Trophoblast cell (in vitro differentiated cells and primary cell): Measurements from ENCODE around the gene RXFP4.
A peak's percentile ranks its signal among the peaks of the same experiment; 100 is the strongest.

ENCODE experiments used
- DNase-seq, 2 donors: peaks; one replicate each; pipeline ENCODE4 v3.0.0-alpha.2; 2016
- H2AFZ ChIP-seq: 2 replicates; pipeline ENCODE4 v1.6.1; 2013; ENCODE audit warnings: low read length, moderate library complexity, mild to moderate bottlenecking; ENCODE audit not compliant: insufficient read depth, poor library complexity
- H2AK5ac ChIP-seq: 2 replicates; pipeline ENCODE4 v1.6.1; 2013; ENCODE audit warnings: mild to moderate bottlenecking, low read length
- H2BK120ac ChIP-seq: 2 replicates; pipeline ENCODE4 v1.6.1; 2013; ENCODE audit warnings: low read length, mild to moderate bottlenecking, moderate library complexity; ENCODE audit not compliant: insufficient read depth, poor library complexity
- H2BK12ac ChIP-seq: 2 replicates; pipeline ENCODE4 v1.6.1; 2013; ENCODE audit warnings: mild to moderate bottlenecking, low read length, moderate library complexity
- H2BK5ac ChIP-seq: 2 replicates; pipeline ENCODE4 v1.6.1; 2013; ENCODE audit warnings: low read length, low read depth, moderate library complexity, mild to moderate bottlenecking; ENCODE audit not compliant: poor library complexity
- H3K14ac ChIP-seq: 2 replicates; pipeline ENCODE4 v1.6.1; 2013; ENCODE audit warnings: mild to moderate bottlenecking, low read length
- H3K18ac ChIP-seq: 2 replicates; pipeline ENCODE4 v1.6.1; 2013; ENCODE audit warnings: mild to moderate bottlenecking, low read length
- H3K23ac ChIP-seq: 2 replicates; pipeline ENCODE4 v1.6.1; 2013; ENCODE audit warnings: low read length
- H3K27ac ChIP-seq: 2 replicates; pipeline ENCODE4 v1.5.1; 2013; ENCODE audit warnings: low read depth, mild to moderate bottlenecking, inconsistent platforms, low read length, moderate library complexity
- H3K27me3 ChIP-seq: 2 replicates; pipeline ENCODE4 v1.6.1; 2013; ENCODE audit warnings: inconsistent platforms, mild to moderate bottlenecking, low read length, moderate library complexity; ENCODE audit not compliant: insufficient read depth
- H3K36me3 ChIP-seq, 2 experiments: 1 replicate in 1 of 2; 2 replicates in 1 of 2; pipeline ENCODE4 v1.6.1; 2013; ENCODE audit warnings: low read length in 2 of 2, mild to moderate bottlenecking in 2 of 2, moderate library complexity in 1 of 2; ENCODE audit not compliant: insufficient read depth in 2 of 2, control insufficient read depth in 1 of 2
- H3K4ac ChIP-seq: 2 replicates; pipeline ENCODE4 v1.6.1; 2013; ENCODE audit warnings: low read depth, mild to moderate bottlenecking, low read length, moderate library complexity
- H3K4me1 ChIP-seq, 2 experiments: 1 replicate in 1 of 2; 2 replicates in 1 of 2; pipeline ENCODE4 v1.6.1; 2013; ENCODE audit warnings: low read length in 2 of 2, mild to moderate bottlenecking in 2 of 2, moderate library complexity in 1 of 2; ENCODE audit not compliant: insufficient read depth in 2 of 2, control insufficient read depth in 1 of 2
- H3K4me2 ChIP-seq: 2 replicates; pipeline ENCODE4 v1.6.1; 2013; ENCODE audit warnings: inconsistent platforms, mild to moderate bottlenecking, low read length, moderate library complexity
- H3K4me3 ChIP-seq: 2 replicates; pipeline ENCODE4 v1.5.1; 2013; ENCODE audit warnings: mild to moderate bottlenecking, low read depth, low read length, inconsistent platforms
- H3K79me1 ChIP-seq: one replicate; pipeline ENCODE4 v1.6.1; 2013; ENCODE audit warnings: low read length
- H3K79me2 ChIP-seq: 2 replicates; pipeline ENCODE4 v1.6.1; 2013; ENCODE audit warnings: low read length, mild to moderate bottlenecking; ENCODE audit not compliant: control insufficient read depth, insufficient read depth, poor library complexity
- H3K9ac ChIP-seq: 2 replicates; pipeline ENCODE4 v1.6.1; 2013; ENCODE audit warnings: mild to moderate bottlenecking, low read length
- H3K9me3 ChIP-seq: 2 replicates; pipeline ENCODE4 v1.6.1; 2013; ENCODE audit warnings: low read depth, mild to moderate bottlenecking, control low read depth, inconsistent platforms, low read length; ENCODE audit not compliant: insufficient read depth
- H4K12ac ChIP-seq: 2 replicates; pipeline ENCODE4 v1.6.1; 2013; ENCODE audit warnings: low read depth, mild to moderate bottlenecking, low read length, moderate library complexity
- H4K8ac ChIP-seq: 2 replicates; pipeline ENCODE4 v1.6.1; 2013; ENCODE audit warnings: low read depth, mild to moderate bottlenecking, low read length, moderate library complexity
- H4K91ac ChIP-seq: one replicate; pipeline ENCODE4 v1.6.1; 2013; ENCODE audit warnings: low read depth, mild to moderate bottlenecking, low read length, moderate library complexity
- WGBS: extraction: QIAGEN DNeasy Blood & Tissue Kit; methylation state at CpG from one replicate; pipeline ENCODE4 v1.1.7; 2013; ENCODE audit warnings: missing lambda C conversion rate; ENCODE audit not compliant: insufficient read length, insufficient coverage; ENCODE audit errors: extremely low coverage; 5-methylcytosine and 5-hydroxymethylcytosine counted together

The RXFP4 gene

DNA sequence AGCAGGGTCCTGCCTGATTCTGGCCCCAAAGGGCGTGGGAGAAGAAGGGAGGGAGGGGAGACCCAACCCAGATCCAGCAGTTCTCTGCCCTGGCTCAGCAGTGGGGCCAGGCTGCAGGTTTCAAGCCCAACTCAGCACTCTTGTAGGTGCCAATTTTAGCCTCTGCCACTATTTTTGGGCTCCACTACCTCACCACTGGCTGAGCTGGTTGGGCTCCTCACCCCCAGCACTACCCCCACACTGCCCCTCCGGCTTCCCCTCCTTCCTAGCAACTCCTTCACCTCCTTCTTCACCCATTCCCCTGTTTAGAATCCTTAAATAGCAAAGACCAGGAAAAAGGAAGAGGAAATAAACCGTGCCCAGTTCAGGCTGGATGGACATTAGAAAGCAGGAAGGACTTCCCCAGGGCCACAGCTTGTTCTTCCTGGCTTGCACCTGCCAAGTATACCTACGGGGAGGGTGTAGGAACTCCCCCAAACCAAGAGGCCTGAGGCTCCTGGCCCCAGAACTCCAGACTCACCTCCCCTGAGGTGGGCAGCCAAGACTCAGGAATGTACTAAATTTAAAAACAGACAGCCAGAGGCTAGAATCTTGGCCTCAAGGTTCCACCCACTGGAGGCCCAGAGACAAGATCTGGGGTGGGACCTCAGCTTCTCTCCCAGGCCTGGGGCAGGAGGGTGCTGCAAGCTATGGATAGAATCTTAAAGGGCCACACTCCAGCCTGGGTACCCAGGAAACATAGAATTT lies 38.3 kb downstream of the RXFP4 start:
- Histone ChIP-seq H3K23ac (no peak overlapping the region), H2BK5ac (peak overlapping the region; percentile 87), H2AK5ac (peak overlapping the region; percentile 8), H3K27ac (peak overlapping the region; percentile 94), H4K91ac (peak overlapping the region; percentile 99), H2BK120ac (peak overlapping the region; percentile 26), H3K4me3 (no peak overlapping the region), H3K36me3 (no peaks in the 10 kb centered on the region), H2AFZ (peak overlapping the region; percentile 4), H4K12ac (peak overlapping the region; percentile 76), H3K27me3 (no peaks in the 10 kb centered on the region), H3K4me2 (peak overlapping the region; percentile 84), H4K8ac (peak overlapping the region; percentile 94), H3K79me1 (peaks cover 31% of the 10 kb centered on the region), H3K4ac (peak overlapping the region; percentile 49), H3K14ac (peak overlapping the region; percentile 100), H3K9ac (no peak overlapping the region), H3K79me2 (peaks cover 34% of the 10 kb centered on the region), H3K4me1 (peaks cover 32 to 46% of the 10 kb centered on the region in 2 experiments), H2BK12ac (peak overlapping the region; percentile 81), H3K18ac (peak overlapping the region; percentile 60), H3K9me3 (no peaks in the 10 kb centered on the region)
- no CpG with 5 or more reads among the region's 4 CpGs for WGBS
- peak; percentile 31 to 40 for DNase-seq

DNA sequence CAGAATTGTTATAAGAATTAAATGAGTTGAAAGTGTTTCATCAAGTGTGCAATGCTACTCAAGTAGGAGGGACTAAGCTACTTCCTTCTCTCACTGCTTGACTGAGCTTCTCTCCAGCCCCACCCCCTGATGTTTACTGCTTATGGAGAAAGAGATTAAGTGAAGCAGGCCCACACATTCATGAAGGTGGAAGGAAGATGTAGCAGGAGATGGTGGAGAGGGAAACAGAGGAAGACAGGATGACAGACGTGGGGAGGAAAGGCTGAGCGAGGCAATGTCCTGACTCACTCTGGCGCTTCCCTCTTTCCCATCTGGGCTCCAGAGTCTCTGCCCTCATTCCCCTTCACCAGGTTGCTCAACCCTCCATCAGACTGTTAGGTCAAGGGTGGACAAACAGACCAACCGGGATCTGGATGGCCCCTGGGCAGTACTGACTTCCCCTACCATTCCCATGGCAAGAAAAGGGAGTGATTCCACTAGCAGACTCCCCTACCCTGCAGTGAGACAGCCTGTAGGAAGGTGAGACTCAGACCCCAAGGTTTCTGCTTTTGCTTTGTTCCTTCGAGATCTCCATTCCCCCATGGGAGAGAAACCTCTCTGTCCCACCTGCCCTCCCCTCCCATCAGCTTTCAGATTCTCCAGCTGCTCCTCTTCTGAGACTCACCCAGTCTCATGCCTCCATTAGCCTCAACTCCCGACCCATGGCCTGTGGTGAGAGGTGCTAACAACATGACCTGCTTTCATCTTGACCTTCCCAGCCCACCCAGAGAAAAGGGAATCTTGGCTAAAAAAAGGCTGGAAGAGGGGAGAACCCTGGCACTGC lies 40.0 kb downstream of the RXFP4 start:
- H3K4me1 ChIP-seq, result peaks cover 21 to 31% of the 10 kb centered on the region in 2 experiments
- no peak overlapping the region for H2BK5ac ChIP-seq
- no CpG with 5 or more reads among the region's 6 CpGs for WGBS
- peak overlapping the region; percentile 66 for H2BK12ac ChIP-seq
- H3K27ac ChIP-seq, result no peak overlapping the region
- H2BK120ac ChIP-seq, result peak overlapping the region; percentile 14
- H3K4me3 ChIP-seq, result no peak overlapping the region
- no peak overlapping the region for H4K8ac ChIP-seq
- peak overlapping the region; percentile 40 for H4K91ac ChIP-seq
- no peaks in the 10 kb centered on the region for H3K27me3 ChIP-seq
- DNase-seq, result peak; percentile 96 to 97
- peak overlapping the region; percentile 62 for H3K9ac ChIP-seq
- H3K79me2 ChIP-seq, result peaks cover 19% of the 10 kb centered on the region
- no peak overlapping the region for H3K4me2 ChIP-seq
- H3K4ac ChIP-seq, result no peak overlapping the region
- H2AFZ ChIP-seq, result peak overlapping the region; percentile 23
- no peak overlapping the region for H3K14ac ChIP-seq
- no peaks in the 10 kb centered on the region for H3K9me3 ChIP-seq
- H3K18ac ChIP-seq, result peak overlapping the region; percentile 75
- no peaks in the 10 kb centered on the region for H3K36me3 ChIP-seq
- no peak overlapping the region for H2AK5ac ChIP-seq
- no peak overlapping the region for H4K12ac ChIP-seq
- no peak overlapping the region for H3K23ac ChIP-seq
- H3K79me1 ChIP-seq, result peaks cover 31% of the 10 kb centered on the region

DNA sequence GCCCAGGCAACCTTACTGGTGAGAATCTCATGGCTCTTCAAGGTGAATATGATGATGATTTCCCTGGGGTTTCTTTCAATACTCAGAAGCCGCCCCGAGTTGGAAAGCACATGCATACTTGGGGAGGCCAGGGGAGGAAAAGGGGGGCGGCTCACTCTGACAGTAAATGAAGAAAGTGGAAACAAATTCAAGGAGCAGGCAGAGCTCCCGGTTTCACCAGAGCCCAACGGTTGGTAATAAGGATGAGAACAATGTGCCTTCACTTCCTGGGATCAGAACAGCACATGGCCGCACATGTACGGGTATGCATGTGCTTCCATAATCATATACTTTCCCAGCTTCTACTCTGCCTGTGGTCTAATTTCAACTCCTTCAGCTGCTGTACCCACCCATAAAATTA lies 40.7 kb downstream of the RXFP4 start:
- peaks cover 31% of the 10 kb centered on the region for H3K79me1 ChIP-seq
- no peak overlapping the region for H3K27ac ChIP-seq
- H3K14ac ChIP-seq, result no peak overlapping the region
- H2BK120ac ChIP-seq, result peak overlapping the region; percentile 14
- H2BK12ac ChIP-seq, result peak overlapping the region; percentile 66
- no peak overlapping the region for H2BK5ac ChIP-seq
- no peak overlapping the region for H2AK5ac ChIP-seq
- H3K27me3 ChIP-seq, result no peaks in the 10 kb centered on the region
- H3K23ac ChIP-seq, result no peak overlapping the region
- no peak overlapping the region for H3K4me3 ChIP-seq
- no peak overlapping the region for H4K12ac ChIP-seq
- no peak overlapping the region for H4K8ac ChIP-seq
- no peak overlapping the region for H3K4ac ChIP-seq
- no CpG with 5 or more reads among the region's 7 CpGs for WGBS
- no peak overlapping the region for H3K4me2 ChIP-seq
- DNase-seq, result no peak
- H3K9me3 ChIP-seq, result no peaks in the 10 kb centered on the region
- H4K91ac ChIP-seq, result peak overlapping the region; percentile 40
- peaks cover 16% of the 10 kb centered on the region for H3K79me2 ChIP-seq
- peak overlapping the region; percentile 23 for H2AFZ ChIP-seq
- H3K36me3 ChIP-seq, result no peaks in the 10 kb centered on the region
- no peak overlapping the region for H3K18ac ChIP-seq
- peaks cover 14 to 25% of the 10 kb centered on the region in 2 experiments for H3K4me1 ChIP-seq
- H3K9ac ChIP-seq, result no peak overlapping the region

DNA sequence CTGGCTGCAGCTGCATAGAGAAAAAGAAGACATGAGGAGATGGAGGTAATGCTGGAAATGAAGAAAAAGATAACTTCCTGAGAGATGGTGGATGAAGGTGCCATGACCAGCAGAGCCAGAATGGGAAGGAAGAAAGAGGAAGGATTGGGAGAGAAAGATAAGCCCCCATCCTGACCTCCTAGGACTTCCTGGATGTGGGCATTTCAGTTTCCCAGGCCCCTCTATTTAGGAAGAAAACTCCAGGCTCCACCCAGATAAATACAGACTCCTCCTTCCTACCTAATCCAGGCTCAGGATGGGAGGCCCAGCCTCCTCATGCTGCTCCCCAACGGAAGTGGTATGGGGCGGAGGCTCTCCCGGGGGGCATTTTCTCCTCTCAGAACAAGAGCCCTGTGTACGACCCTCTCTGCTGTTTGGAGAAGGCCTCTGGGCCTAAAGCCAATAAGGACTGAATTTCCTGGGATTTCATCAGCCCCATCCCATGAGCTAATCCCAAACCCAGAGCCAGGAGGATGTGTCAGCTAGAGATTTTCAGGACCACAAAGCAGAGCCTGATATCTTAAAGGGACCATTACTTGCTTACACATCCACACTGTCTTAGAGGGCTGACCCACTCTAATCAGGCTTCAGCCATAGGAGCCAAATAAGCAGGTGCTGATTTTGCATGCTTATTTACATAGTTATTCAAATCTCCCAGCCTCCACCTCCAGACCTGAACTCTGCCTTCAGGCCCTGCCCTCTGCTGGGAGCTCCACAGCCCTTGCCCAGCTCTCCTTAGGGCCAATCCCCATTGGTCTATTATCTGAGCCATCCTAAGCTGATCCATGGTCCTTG lies 42.0 kb downstream of the RXFP4 start:
- peak overlapping the region; percentile 36 for H2BK12ac ChIP-seq

More for the DNA sequence above, 42.0 kb downstream of the RXFP4 start:
- H2BK5ac ChIP-seq, result no peak overlapping the region
- H3K36me3 ChIP-seq, result no peaks in the 10 kb centered on the region
- no peaks in the 10 kb centered on the region for H3K9me3 ChIP-seq
- no peaks in the 10 kb centered on the region for H3K27me3 ChIP-seq
- H3K79me1 ChIP-seq, result peaks cover 19% of the 10 kb centered on the region
- H2AK5ac ChIP-seq, result no peak overlapping the region
- H3K4me2 ChIP-seq, result no peak overlapping the region
- H4K12ac ChIP-seq, result no peak overlapping the region
- no peak overlapping the region for H3K4ac ChIP-seq
- H3K14ac ChIP-seq, result no peak overlapping the region
- no peak overlapping the region for H3K18ac ChIP-seq
- no peak overlapping the region for H3K23ac ChIP-seq
- peaks cover 4% of the 10 kb centered on the region for H3K79me2 ChIP-seq
- H3K4me1 ChIP-seq, result peaks cover 11 to 23% of the 10 kb centered on the region in 2 experiments
- DNase-seq, result no peak
- H2AFZ ChIP-seq, result no peak overlapping the region
- H3K9ac ChIP-seq, result no peak overlapping the region
- no peak overlapping the region for H3K4me3 ChIP-seq
- H3K27ac ChIP-seq, result no peak overlapping the region
- WGBS, result no CpG with 5 or more reads among the region's 4 CpGs
- peak overlapping the region; percentile 28 for H4K91ac ChIP-seq
- H4K8ac ChIP-seq, result no peak overlapping the region
- peak overlapping the region; percentile 20 for H2BK120ac ChIP-seq
